Mucosa of rectum (tissue), 2 donors: ENCODE results near the gene KRTAP10-1.

ENCODE experiments used
- H3K27ac ChIP-seq, 2 donors: one replicate each; pipeline ENCODE4 v1.7.0; 2013; ENCODE audit warnings: inconsistent platforms in 2 of 2, low read depth in 2 of 2, low read length in 2 of 2
- H3K27me3 ChIP-seq, 2 donors: one replicate each; pipeline ENCODE4 v1.7.0; 2013; ENCODE audit warnings: low read length in 2 of 2; ENCODE audit not compliant: control insufficient read depth in 2 of 2, insufficient read depth in 2 of 2
- H3K36me3 ChIP-seq, 2 donors: one replicate each; pipeline ENCODE4 v1.7.0; 2013; ENCODE audit warnings: low read length in 2 of 2; ENCODE audit not compliant: control insufficient read depth in 2 of 2, insufficient read depth in 2 of 2
- H3K4me1 ChIP-seq, 2 donors: one replicate each; pipeline ENCODE4 v1.7.0; 2013; ENCODE audit warnings: low read length in 2 of 2, mild to moderate bottlenecking in 1 of 2; ENCODE audit not compliant: control insufficient read depth in 2 of 2, insufficient read depth in 2 of 2
- H3K4me3 ChIP-seq, 2 donors: one replicate each; pipeline ENCODE4 v1.7.0; 2013; ENCODE audit warnings: low read length in 2 of 2
- H3K9ac ChIP-seq, 2 donors: one replicate each; pipeline ENCODE4 v1.7.0; 2013; ENCODE audit warnings: low read length in 2 of 2, low read depth in 1 of 2, mild to moderate bottlenecking in 1 of 2
- H3K9me3 ChIP-seq, 2 donors: one replicate each; pipeline ENCODE4 v1.7.0; 2013; ENCODE audit warnings: low read length in 2 of 2; ENCODE audit not compliant: control insufficient read depth in 2 of 2
- donor health status: healthy.
- donor health status: Normal muscosa, but diverticular disease.

Gene KRTAP10-1

DNA sequence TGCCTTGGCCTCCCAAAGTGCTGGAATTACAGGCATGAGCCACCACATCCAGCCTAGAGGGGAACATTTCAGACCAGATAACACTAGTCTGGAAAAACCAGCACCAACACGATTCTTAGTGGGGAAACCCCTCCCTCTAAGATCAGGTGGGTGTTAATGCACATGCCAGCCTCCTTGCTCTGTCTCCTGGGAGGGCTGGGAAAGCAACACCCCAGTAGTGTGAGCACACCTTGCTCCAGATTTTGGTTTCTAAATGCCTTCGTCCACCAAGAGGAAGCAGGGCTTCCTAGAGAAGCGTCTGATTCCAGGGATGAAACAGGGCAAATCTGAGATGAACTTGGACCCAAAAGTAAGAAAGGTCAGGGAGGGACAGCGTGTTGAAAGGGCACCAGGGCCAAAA, 31.3 kb upstream of the KRTAP10-1 start:
- Histone ChIP-seq H3K9ac (no peak overlapping the region), H3K9me3 (no peaks in the 10 kb centered on the region), H3K36me3 (no peaks in the 10 kb centered on the region), H3K27me3 (peaks cover 0 to 3% of the 10 kb centered on the region in 2 donors), H3K4me1 (peaks cover 3 to 16% of the 10 kb centered on the region in 2 donors), H3K27ac (no peak overlapping the region), H3K4me3 (no peak overlapping the region)

DNA sequence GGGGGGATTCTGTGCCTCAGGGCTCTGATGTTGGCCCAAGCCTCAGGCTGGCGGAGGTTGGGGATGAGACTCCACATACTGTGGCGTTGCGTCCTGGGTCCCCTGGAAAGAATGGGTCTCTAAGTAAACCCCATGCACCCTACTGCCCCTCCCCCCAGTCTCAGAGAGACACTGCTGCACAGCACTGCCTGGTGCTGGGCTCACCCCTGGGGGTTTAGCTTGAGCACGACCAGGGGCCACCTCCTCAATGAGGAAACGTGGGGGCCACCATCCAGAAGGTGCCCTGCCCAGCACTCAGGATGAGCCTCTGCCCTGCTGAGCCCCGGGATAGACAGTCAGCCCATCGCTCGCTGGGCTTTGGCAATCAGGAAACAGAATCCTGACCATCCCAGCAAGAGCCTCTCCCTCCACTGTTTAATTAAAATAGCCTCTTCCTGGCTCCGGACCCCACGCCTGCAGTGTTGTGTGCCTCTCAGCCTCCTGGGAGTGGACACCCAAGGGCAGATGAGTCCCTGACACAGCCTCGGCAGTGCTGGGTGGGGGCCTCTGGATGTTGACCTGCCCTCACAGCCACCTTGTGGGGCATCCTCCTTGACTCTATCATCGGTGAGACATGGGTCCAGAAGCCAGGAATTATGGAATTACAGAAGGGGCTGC, 30.0 kb upstream of the KRTAP10-1 start:
- H3K9ac ChIP-seq, result no peak overlapping the region
- peaks cover 3 to 8% of the 10 kb centered on the region in 2 donors for H3K4me1 ChIP-seq
- H3K27me3 ChIP-seq, result no peaks in the 10 kb centered on the region
- H3K27ac ChIP-seq, result no peak overlapping the region
- H3K36me3 ChIP-seq, result no peaks in the 10 kb centered on the region
- H3K4me3 ChIP-seq, result no peak overlapping the region
- H3K9me3 ChIP-seq, result no peaks in the 10 kb centered on the region

DNA sequence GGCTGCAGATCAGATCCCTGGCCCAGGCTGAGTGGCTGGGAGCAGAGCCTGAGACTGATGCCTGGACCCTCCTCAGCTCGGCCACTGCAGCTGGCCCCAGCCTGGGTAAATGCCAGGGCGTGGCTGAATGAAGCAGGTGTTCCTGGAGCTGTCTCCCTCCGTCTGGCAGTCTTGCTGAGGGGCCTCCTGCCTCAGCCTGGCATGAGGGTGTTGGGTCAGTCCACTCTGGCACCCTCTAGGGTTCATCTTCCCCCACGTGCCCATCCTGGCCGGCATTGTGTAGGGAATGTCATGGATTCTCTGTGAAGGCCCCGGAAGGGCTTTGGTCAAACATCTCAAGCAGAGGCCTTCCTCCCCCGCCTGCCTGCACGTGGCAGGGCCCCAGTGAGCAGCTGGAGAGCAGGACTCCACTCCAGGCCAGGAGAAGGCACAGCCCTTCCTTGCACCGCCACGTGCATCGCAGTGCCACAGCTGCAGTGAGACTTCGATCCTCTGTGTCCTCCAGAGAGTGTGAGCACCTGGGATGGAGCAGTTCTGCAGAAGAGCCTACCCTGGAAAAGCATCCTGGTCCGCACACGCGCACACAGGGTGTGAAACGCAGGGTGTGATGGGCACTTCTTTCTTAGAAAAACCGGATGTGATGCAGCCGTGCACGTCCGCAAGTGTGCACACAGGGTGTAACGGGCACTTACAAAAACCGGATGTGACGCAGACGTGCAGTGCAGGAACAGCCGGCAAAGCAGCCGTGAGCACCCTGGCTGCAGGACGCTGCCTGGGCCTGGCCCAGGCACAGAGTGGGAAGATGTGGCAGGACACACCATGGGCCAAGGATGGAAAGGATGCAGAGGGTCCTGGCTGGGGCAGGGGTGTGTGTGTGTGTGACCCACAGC, 28.9 kb upstream of the KRTAP10-1 start:
- Histone ChIP-seq H3K36me3 (no peaks in the 10 kb centered on the region), H3K27ac (no peak overlapping the region), H3K4me1 (no peaks in the 10 kb centered on the region), H3K9me3 (no peaks in the 10 kb centered on the region), H3K9ac (no peak overlapping the region), H3K4me3 (no peak overlapping the region), H3K27me3 (no peaks in the 10 kb centered on the region)

DNA sequence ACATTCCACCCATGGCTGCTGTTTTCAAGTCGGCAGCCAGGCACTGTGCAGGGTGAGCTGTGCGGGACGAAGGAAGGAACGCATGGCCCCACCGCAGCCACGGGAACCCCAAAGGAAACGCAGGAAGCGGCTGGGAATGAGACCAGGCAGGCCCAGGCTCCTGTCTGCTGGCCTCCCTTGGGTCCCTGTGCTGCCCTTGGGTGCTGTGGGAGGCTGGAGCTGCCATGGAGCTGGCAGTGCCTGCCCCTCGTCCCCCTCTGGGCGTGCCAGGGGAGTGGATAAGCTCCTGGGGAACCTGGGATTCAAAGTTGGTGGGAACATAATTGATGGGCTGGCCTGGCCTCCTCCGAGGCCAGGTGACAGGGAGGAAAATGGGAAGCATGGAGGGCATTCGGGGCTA, 28.3 kb upstream of the KRTAP10-1 start:
- H3K36me3 ChIP-seq, result no peaks in the 10 kb centered on the region
- H3K4me3 ChIP-seq, result no peak overlapping the region
- H3K27ac ChIP-seq, result no peak overlapping the region
- no peaks in the 10 kb centered on the region for H3K27me3 ChIP-seq
- no peaks in the 10 kb centered on the region for H3K4me1 ChIP-seq
- H3K9me3 ChIP-seq, result no peaks in the 10 kb centered on the region
- H3K9ac ChIP-seq, result no peak overlapping the region

DNA sequence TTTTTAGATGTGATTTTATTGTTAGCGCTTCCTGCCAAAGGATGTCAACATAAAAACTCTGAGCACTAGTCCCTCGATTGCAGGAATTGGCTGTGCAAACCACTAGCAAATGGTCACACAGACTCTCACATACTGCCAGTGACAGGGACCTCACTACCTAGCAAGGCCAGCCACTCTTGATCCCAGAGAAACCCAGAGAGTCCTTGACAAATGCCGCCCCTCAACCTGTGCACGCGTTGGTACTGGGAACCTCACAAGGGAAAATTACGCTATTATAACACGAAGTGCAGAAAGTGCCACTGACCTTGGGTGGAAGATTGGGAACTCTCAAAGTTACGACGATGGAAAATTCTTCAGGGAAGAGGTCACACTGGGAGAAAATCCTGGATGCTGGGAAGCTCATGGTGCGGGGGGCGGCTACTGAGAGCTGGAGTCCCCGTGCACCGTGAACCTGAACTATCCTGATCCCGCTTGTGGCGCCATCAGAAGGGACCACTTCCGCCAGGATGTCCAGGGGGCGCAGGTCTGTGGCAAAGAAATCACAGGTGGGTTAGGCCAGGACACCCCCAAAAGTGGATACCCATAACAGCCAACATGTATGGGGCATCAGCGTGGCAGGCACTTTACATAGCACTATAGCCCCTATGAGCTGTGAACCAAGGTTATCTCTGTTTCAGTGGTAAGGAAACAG, 27.6 kb upstream of the KRTAP10-1 start:
- no peaks in the 10 kb centered on the region for H3K9me3 ChIP-seq
- no peaks in the 10 kb centered on the region for H3K27me3 ChIP-seq
- H3K27ac ChIP-seq, result no peak overlapping the region
- no peaks in the 10 kb centered on the region for H3K36me3 ChIP-seq
- no peak overlapping the region for H3K9ac ChIP-seq
- no peak overlapping the region for H3K4me3 ChIP-seq
- no peaks in the 10 kb centered on the region for H3K4me1 ChIP-seq

DNA sequence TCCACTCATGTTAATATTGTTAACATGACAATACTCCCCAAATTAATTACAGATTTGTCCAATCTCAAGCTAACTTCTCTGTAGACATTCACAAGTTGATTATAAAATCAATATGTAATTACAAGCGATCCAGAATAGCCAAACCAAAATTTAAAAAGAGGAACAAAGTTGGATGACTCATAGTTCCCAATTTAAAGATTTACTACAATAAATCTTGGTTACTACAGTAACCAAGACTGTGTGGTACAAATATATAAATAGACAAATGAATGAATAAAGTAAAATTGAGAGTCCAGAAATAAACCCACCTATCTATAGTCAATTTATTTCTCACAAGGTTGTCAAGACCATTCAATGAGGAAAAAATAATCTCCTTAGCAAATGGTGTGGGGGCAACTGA, 26.4 kb upstream of the KRTAP10-1 start:
- Histone ChIP-seq H3K4me3 (no peak overlapping the region), H3K4me1 (no peaks in the 10 kb centered on the region), H3K27ac (no peak overlapping the region), H3K27me3 (no peaks in the 10 kb centered on the region), H3K9ac (no peak overlapping the region), H3K36me3 (no peaks in the 10 kb centered on the region), H3K9me3 (no peaks in the 10 kb centered on the region)

DNA sequence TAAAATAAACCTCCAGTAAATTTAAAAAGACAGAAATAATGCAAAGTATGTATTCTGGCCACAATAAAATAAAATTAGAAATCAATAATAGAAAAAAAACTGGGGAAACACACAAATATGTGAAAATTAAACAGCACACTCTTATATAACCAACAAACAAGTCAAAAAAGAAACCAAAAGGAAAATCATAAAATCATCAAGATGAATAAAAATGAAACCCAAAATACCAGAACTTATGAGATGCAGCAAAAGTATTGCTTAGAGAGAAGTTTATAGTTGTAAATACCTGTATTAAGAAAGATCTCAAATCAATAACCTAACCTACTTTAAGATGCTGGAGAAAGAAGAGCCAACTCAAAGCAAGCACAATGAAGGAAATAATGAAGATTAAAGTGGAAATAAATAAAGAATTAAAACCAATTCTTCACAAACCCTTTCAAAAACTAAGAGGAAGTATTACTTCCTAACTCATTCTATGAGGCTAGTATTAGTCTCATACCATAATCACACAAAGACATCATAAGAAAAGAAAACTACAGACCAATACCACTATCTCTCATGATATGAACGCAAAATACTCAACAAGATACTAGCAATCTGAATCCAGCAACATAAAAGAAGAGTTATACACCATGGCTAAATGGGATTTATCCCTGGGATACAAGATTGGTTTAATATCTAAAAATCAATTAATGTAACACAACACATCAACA, 25.0 kb upstream of the KRTAP10-1 start:
- H3K9ac ChIP-seq, result no peak overlapping the region
- H3K9me3 ChIP-seq, result no peaks in the 10 kb centered on the region
- H3K4me3 ChIP-seq, result no peak overlapping the region
- no peaks in the 10 kb centered on the region for H3K4me1 ChIP-seq
- H3K27ac ChIP-seq, result no peak overlapping the region
- no peaks in the 10 kb centered on the region for H3K27me3 ChIP-seq
- no peaks in the 10 kb centered on the region for H3K36me3 ChIP-seq

DNA sequence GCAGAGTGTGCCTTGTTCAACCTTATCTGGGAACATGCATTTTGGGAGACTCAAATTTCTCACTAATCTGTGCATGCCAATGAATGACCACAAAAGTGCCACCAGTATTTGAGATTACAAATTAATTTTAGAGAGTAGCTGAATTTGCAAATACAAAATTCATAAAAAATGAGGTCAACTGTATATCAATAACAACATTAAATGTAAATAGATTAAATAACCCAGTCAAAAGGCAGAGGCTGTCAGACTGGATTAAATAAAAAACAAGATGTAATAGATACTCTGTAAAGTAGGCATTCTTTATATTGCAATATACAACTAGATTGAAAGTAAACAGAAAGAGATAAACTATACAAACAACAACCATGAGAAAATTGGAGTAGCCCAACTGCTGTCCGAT, 24.1 kb upstream of the KRTAP10-1 start:
- no peaks in the 10 kb centered on the region for H3K27me3 ChIP-seq
- no peaks in the 10 kb centered on the region for H3K9me3 ChIP-seq
- no peaks in the 10 kb centered on the region for H3K36me3 ChIP-seq
- H3K27ac ChIP-seq, result no peak overlapping the region
- no peaks in the 10 kb centered on the region for H3K4me1 ChIP-seq
- H3K9ac ChIP-seq, result no peak overlapping the region
- H3K4me3 ChIP-seq, result no peak overlapping the region

DNA sequence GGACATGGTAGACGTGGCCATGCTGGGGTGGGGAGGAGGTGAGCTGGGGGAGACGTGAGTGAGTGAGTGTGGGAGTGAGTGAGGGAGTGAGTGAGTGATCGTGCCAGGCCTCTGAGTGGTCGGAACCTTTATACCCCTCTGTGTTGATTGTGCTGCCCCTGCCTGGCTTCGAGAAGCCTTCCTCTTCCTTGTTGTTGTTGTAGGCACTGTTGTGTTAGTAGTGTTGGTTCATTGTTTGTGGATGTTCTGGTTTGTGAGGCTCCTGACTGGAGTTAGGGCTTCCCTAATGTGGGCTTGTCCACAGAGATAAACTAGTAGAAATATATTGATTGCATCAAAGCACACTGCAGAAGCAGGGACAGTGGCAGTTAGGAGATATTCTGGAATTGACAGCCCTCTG, 18.7 kb upstream of the KRTAP10-1 start, which contains the start of gene KRTAP10-3:
Gene KRTAP10-3, minus strand, starts transcription at position 101 of the 400 bp plus-strand sequence. Its CDS starts 80 bp downstream, at position 21.
- Histone ChIP-seq H3K9me3 (no peaks in the 10 kb centered on the region), H3K9ac (no peak within 1 kb of the TSS), H3K36me3 (no peaks in the 10 kb centered on the region), H3K4me3 (no peak within 1 kb of the TSS), H3K27ac (no peak within 1 kb of the TSS), H3K27me3 (peaks cover 5 to 6% of the 10 kb centered on the region in 2 donors), H3K4me1 (no peaks in the 10 kb centered on the region)
